CD14-positive monocyte (primary cell): ENCODE data around the gene HDAC4. TPM values are rescaled to one million over a fixed set of nuclear protein-coding genes. Genes with fewer than 3 reads are reported as not detected.

Experiments
- DNase-seq, 3 donors: peaks; one replicate each; pipeline ENCODE4 v3.0.0-alpha.2; 2011 to 2022
- H2AFZ ChIP-seq: 2 replicates; pipeline ENCODE4 v1.6.0; 2012; ENCODE audit warnings: mild to moderate bottlenecking, low read depth, low read length, inconsistent platforms; ENCODE audit not compliant: insufficient read depth, poor library complexity, severe bottlenecking
- H3K27ac ChIP-seq, 2 donors: 1 replicate in 1 of 2; 2 replicates in 1 of 2; pipeline ENCODE4 v1.5.1; 2012 to 2013; ENCODE audit warnings: low read length in 2 of 2, control low read depth in 1 of 2, inconsistent platforms in 1 of 2, low read depth in 1 of 2, mild to moderate bottlenecking in 1 of 2
- H3K27me3 ChIP-seq, 2 donors: one replicate each; pipeline versions ENCODE4 v1.6.0 to v1.6.1; 2011 to 2013; ENCODE audit warnings: low read length in 2 of 2; ENCODE audit not compliant: control insufficient read depth in 2 of 2, insufficient read depth in 2 of 2
- H3K36me3 ChIP-seq, 2 donors: replicated peaks in 1 of 2; 1 replicate in 1 of 2; 2 replicates in 1 of 2; pipeline versions ENCODE4 v1.5.1 to v1.6.1; 2012 to 2013; ENCODE audit warnings: low read length in 2 of 2, control low read depth in 1 of 2, inconsistent platforms in 1 of 2, mild to moderate bottlenecking in 1 of 2; ENCODE audit not compliant: insufficient read depth in 2 of 2, control insufficient read depth in 1 of 2
- H3K4me1 ChIP-seq, 2 donors: 1 replicate in 1 of 2; 2 replicates in 1 of 2; pipeline versions ENCODE4 v1.5.1 to v1.6.1; 2012 to 2013; ENCODE audit warnings: low read length in 2 of 2, control low read depth in 1 of 2, inconsistent platforms in 1 of 2, mild to moderate bottlenecking in 1 of 2, moderate library complexity in 1 of 2; ENCODE audit not compliant: insufficient read depth in 2 of 2, control insufficient read depth in 1 of 2
- H3K4me2 ChIP-seq: replicated peaks from 2 replicates; pipeline ENCODE3; 2012; ENCODE audit warnings: low read length, moderate library complexity, mild to moderate bottlenecking; ENCODE audit not compliant: poor library complexity, severe bottlenecking; ENCODE audit errors: extremely low read depth
- H3K4me3 ChIP-seq, 3 experiments: fragments of 200-600 bp in 1 of 3; sonication (generic) in 1 of 3; replicated peaks in 1 of 3; 1 replicate in 2 of 3; 2 replicates in 1 of 3; pipeline ENCODE4 v1.5.1; 2011 to 2013; ENCODE audit warnings: low read length in 3 of 3, mild to moderate bottlenecking in 3 of 3, control low read depth in 2 of 3, low read depth in 2 of 3, inconsistent platforms in 1 of 3, moderate library complexity in 1 of 3
- H3K79me2 ChIP-seq: 2 replicates; pipeline ENCODE4 v1.6.0; 2012; ENCODE audit warnings: mild to moderate bottlenecking, control low read depth, inconsistent platforms, low read length, moderate library complexity; ENCODE audit not compliant: insufficient read depth
- H3K9ac ChIP-seq: 2 replicates; pipeline ENCODE4 v1.6.0; 2017; ENCODE audit warnings: low read length, mild to moderate bottlenecking; ENCODE audit not compliant: insufficient read depth, poor library complexity, severe bottlenecking
- H3K9me3 ChIP-seq, 2 donors: replicated peaks in 1 of 2; 1 replicate in 1 of 2; 2 replicates in 1 of 2; pipeline versions ENCODE4 v1.5.1 to v1.6.1; 2012 to 2013; ENCODE audit warnings: low read length in 2 of 2, control low read depth in 1 of 2; ENCODE audit not compliant: control insufficient read depth in 1 of 2, insufficient read depth in 1 of 2
- H4K20me1 ChIP-seq: 2 replicates; pipeline ENCODE4 v1.6.0; 2012; ENCODE audit warnings: mild to moderate bottlenecking, low read length, control low read depth, moderate library complexity; ENCODE audit not compliant: insufficient read depth
- H3K27ac Mint-ChIP-seq, 7 donors: one replicate each; pipeline ENCODE4 v1.8.0; 2020; ENCODE audit warnings: mild to moderate bottlenecking in 7 of 7, mixed read lengths in 7 of 7, moderate library complexity in 6 of 7, inconsistent platforms in 2 of 7
- H3K27me3 Mint-ChIP-seq, 3 donors: one replicate each; pipeline ENCODE4 v1.8.0; 2021 to 2022; ENCODE audit warnings: low read depth in 3 of 3, mild to moderate bottlenecking in 3 of 3, mixed read lengths in 3 of 3, moderate library complexity in 3 of 3, inconsistent platforms in 1 of 3
- H3K36me3 Mint-ChIP-seq, 2 donors: one replicate each; pipeline ENCODE4 v1.8.0; 2020; ENCODE audit warnings: mixed read lengths in 2 of 2, inconsistent platforms in 1 of 2, mild to moderate bottlenecking in 1 of 2
- H3K4me1 Mint-ChIP-seq: one replicate; pipeline ENCODE4 v1.8.0; 2020; ENCODE audit warnings: mild to moderate bottlenecking, mixed read lengths
- H3K4me3 Mint-ChIP-seq, 2 donors: one replicate each; pipeline ENCODE4 v1.8.0; 2020; ENCODE audit warnings: mild to moderate bottlenecking in 2 of 2, mixed read lengths in 2 of 2, moderate library complexity in 1 of 2
- H3K9me3 Mint-ChIP-seq, 7 donors: one replicate each; pipeline ENCODE4 v1.8.0; 2020 to 2022; ENCODE audit warnings: mixed read lengths in 7 of 7, mild to moderate bottlenecking in 6 of 7, moderate library complexity in 6 of 7, inconsistent platforms in 2 of 7
- CTCF ChIP-seq: fragments of 200-600 bp; IDR thresholded peaks from one replicate; pipeline ENCODE4 v1.8.0; 2022; ENCODE audit warnings: antibody characterized with exemption, mild to moderate bottlenecking
- WGBS: methylation state at CpG from one replicate; pipeline ENCODE4 v1.1.5; 2013; ENCODE audit warnings: missing lambda C conversion rate; ENCODE audit not compliant: insufficient coverage; 5-methylcytosine and 5-hydroxymethylcytosine counted together
- intact Hi-C, 2 donors: fragments of 100-400 bp; cut with micrococcal nuclease; formaldehyde crosslinking; loops; one replicate each; pipeline versions ENCODE4 v1.15.0 to v1.15.1; 2023
- polyA plus RNA-seq, 3 donors: library from polyadenylated mRNA; depleted of rRNA in 1 of 3; unstranded in 2 of 3; stranded (reverse) in 1 of 3; fragments of 300-500 nt in 2 of 3; fragments of >200 nt in 1 of 3; fragmentation: Illumina TruSeq in 2 of 3; gene quantifications; 1 replicate in 2 of 3; 2 replicates in 1 of 3; pipeline ENCODE4 v1.2.3, GENCODE V29; 2012 to 2021

Gene HDAC4
- polyA plus RNA-seq, 3 donors, result 3.3 to 23.0 (median 4.5) TPM

DNA sequence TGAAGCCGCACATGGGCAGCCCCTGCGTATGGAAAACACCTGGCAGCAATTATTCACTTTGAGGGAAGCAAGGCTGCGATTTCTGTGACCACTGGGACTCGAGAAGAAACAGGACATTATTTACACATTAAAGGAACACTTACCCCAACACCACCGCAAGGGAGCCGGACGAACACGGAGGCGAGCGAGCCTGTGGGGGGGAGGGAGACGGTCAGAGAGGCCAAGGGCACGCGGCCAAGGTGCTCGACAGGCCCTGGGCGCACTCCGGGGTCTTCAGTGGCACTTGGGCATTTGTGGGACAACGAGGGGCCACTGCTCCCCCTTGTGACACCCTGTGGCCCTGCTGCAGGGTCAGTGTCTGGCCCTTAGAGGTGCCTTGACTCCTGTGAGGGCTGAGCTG is 306.0 kb downstream of the HDAC4 start:
- WGBS, result 94% methylated on average over 13 of the region's 17 CpGs
- Mint-ChIP-seq H3K4me3 (no peak overlapping the region), H3K36me3 (peaks cover 69 to 92% of the 10 kb centered on the region in 2 donors), H3K27me3 (peaks cover 0 to 2% (median 0%) of the 10 kb centered on the region in 3 donors), H3K4me1 (no peaks in the 10 kb centered on the region), H3K9me3 (no peaks in the 10 kb centered on the region), H3K27ac (peak overlapping the region in 1 of 7 donors; percentile 50)
- no peak overlapping the region for H3K4me2 ChIP-seq
- TF ChIP-seq CTCF, result no peak
- peaks cover 58% of the 10 kb centered on the region for H4K20me1 ChIP-seq
- no peaks in the 10 kb centered on the region for H3K9me3 ChIP-seq
- intact Hi-C loops, result no loop called here
- no peaks in the 10 kb centered on the region for H3K4me1 ChIP-seq
- H3K36me3 ChIP-seq, result peaks cover 91 to 95% of the 10 kb centered on the region in 2 donors
- no peaks in the 10 kb centered on the region for H3K27me3 ChIP-seq
- H3K27ac ChIP-seq, result no peak overlapping the region
- no peak for DNase-seq
- no peaks in the 10 kb centered on the region for H3K79me2 ChIP-seq
- no peak overlapping the region for H2AFZ ChIP-seq
- no peak overlapping the region for H3K4me3 ChIP-seq
- H3K9ac ChIP-seq, result no peak overlapping the region

DNA sequence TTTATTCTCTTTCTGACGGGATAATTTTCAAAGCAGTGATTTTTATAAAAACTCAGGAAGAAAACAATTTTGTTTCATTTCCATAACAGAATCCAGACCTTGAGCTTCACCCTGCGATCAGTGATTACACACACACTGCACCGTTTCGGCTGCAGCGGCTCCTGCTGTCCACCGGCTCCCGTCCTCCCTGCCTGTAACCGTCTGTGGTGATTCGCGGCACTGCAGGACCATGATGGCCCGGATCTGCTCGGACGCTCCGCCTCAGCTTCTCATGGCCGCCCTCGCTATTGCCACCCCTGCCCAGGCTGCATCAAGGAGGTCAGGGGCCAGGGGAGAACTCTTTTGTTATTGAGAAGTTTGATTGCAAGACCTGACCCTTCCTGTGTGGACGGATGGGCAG is 306.9 kb downstream of the HDAC4 start:
- peaks cover 49% of the 10 kb centered on the region for H4K20me1 ChIP-seq
- no peaks in the 10 kb centered on the region for H3K9me3 Mint-ChIP-seq
- H3K27ac ChIP-seq, result no peak overlapping the region
- H3K4me1 Mint-ChIP-seq, result no peaks in the 10 kb centered on the region
- H3K9ac ChIP-seq, result no peak overlapping the region
- peak overlapping the region in 2 of 7 donors; percentile 6 to 15 for H3K27ac Mint-ChIP-seq
- H3K27me3 ChIP-seq, result no peaks in the 10 kb centered on the region
- H3K4me3 Mint-ChIP-seq, result no peak overlapping the region
- peaks cover 66 to 92% of the 10 kb centered on the region in 2 donors for H3K36me3 Mint-ChIP-seq
- TF ChIP-seq CTCF, result no peak
- H3K9me3 ChIP-seq, result no peaks in the 10 kb centered on the region
- peaks cover 85 to 95% of the 10 kb centered on the region in 2 donors for H3K36me3 ChIP-seq
- intact Hi-C loops, result no loop called here
- no peaks in the 10 kb centered on the region for H3K79me2 ChIP-seq
- no peak overlapping the region for H3K4me2 ChIP-seq
- H2AFZ ChIP-seq, result no peak overlapping the region
- WGBS, result 97% methylated on average over 12 of the region's 17 CpGs
- peaks cover 0 to 3% (median 0%) of the 10 kb centered on the region in 3 donors for H3K27me3 Mint-ChIP-seq
- no peak for DNase-seq
- no peak overlapping the region for H3K4me3 ChIP-seq
- H3K4me1 ChIP-seq, result no peaks in the 10 kb centered on the region
